ENCODE results near the gene PPP1R3G. TPM values are rescaled to one million over a fixed set of nuclear protein-coding genes. Genes with fewer than 3 reads are reported as not detected.

The PPP1R3G gene
- total RNA-seq, 1 experiment from 2014 or later, result 0.15 TPM

GRCh38 chr6:5086294-5086890 is 1.3 kb downstream of the PPP1R3G start (continued):
- TF ChIP-seq ARID4B (CRISPR knock-in tag; IDR thresholded peaks at IDR 0.05; ENCODE audit: borderline replicate concordance) (no peak), ELF4 (CRISPR knock-in tag; IDR thresholded peaks at IDR 0.05; ENCODE audit: low read depth) (no peak), ATF3 (CRISPR knock-in tag; conservative IDR thresholded peaks at IDR 0.05) (no peak), EMX1 (CRISPR knock-in tag; IDR thresholded peaks at IDR 0.05) (no peak), ATF1 (CRISPR knock-in tag; IDR thresholded peaks at IDR 0.05) (no peak), TP53 (CRISPR knock-in tag; IDR thresholded peaks at IDR 0.05) (no peak), E2F1 (CRISPR knock-in tag; IDR thresholded peaks at IDR 0.05) (no peak), JUN (CRISPR knock-in tag; IDR thresholded peaks at IDR 0.05) (no peak), ZNF425 (CRISPR knock-in tag; conservative IDR thresholded peaks at IDR 0.05) (no peak), JAZF1 (CRISPR knock-in tag; IDR thresholded peaks at IDR 0.05) (no peak), TEAD4 (CRISPR knock-in tag; IDR thresholded peaks at IDR 0.05) (no peak), ZNF219 (CRISPR knock-in tag; IDR thresholded peaks at IDR 0.05; ENCODE audit: borderline replicate concordance) (peak; percentile 15; the same call in 1 of the 2 replicates), RELA (CRISPR knock-in tag; IDR thresholded peaks at IDR 0.05; ENCODE audit: borderline replicate concordance) (0 out of 2 replicates have a peak, but pooled peaks have one; percentile 9), ZNF138 (CRISPR knock-in tag; conservative IDR thresholded peaks at IDR 0.05) (no peak), ZNF281 (CRISPR knock-in tag; IDR thresholded peaks at IDR 0.05) (no peak), SMAD4 (CRISPR knock-in tag; IDR thresholded peaks at IDR 0.05) (no peak), NFE2L1 (CRISPR knock-in tag; IDR thresholded peaks at IDR 0.05) (peak; percentile 58; the same call in 1 of the 2 replicates), ZNF416 (CRISPR knock-in tag; IDR thresholded peaks at IDR 0.05) (no peak), CBFB (CRISPR knock-in tag; IDR thresholded peaks at IDR 0.05; ENCODE audit: low read depth) (no peak), ATF2 (CRISPR knock-in tag; IDR thresholded peaks at IDR 0.05; ENCODE audit: borderline replicate concordance, low read depth) (no peak), ZNF317 (CRISPR knock-in tag; IDR thresholded peaks at IDR 0.05; ENCODE audit: borderline replicate concordance, low read depth) (no peak), NR2C2 (CRISPR knock-in tag; IDR thresholded peaks at IDR 0.05) (0 out of 2 replicates have a peak, but pooled peaks have one; percentile 48), E2F5 (CRISPR knock-in tag; IDR thresholded peaks at IDR 0.05) (no peak), CTCF (IDR thresholded peaks at IDR 0.05) (no peak), CREB1 (CRISPR knock-in tag; IDR thresholded peaks at IDR 0.05) (no peak)
